ENCODE measurements around the gene SH2B3. TPM values are rescaled to one million over a fixed set of nuclear protein-coding genes. Genes with fewer than 3 reads are reported as not detected.
A peak's percentile ranks its signal among the peaks of the same experiment; 100 is the strongest.

The SH2B3 gene
- total RNA-seq, 1 donor from 2014 or later: 50.5 TPM

DNA sequence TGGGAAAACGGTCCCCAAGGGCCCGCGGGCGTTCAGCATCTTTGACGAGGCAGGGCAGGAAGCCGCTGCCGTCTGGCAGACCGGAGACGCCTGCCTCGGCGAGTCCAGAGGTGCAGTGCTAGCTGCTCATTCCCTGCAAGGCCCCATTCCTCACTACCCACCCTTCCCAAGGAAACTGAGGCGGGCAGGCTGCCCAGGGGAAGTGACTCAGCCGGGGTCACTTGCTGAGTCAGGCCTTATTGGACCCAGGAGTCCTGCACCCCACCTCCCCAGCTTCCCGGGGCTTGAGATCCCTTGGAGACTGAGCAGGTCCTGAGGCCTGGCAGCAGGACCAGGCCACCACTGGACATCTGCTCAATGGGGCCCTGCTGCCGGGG lies 3.7 kb downstream of the SH2B3 start:
- Histone ChIP-seq H3K4me1 (peaks cover 97% of the 10 kb centered on the region), H3K36me3 (no peaks in the 10 kb centered on the region), H3K9me3 (replicated peaks) (no peaks in the 10 kb centered on the region), H3K4me3 (peak overlapping the region; percentile 96), H3K27me3 (ENCODE audit: low read depth) (no peaks in the 10 kb centered on the region), H3K27ac (replicated peaks) (peak overlapping the region; percentile 97)
- peak; percentile 62 for DNase-seq
- intact Hi-C loops (cut with micrococcal nuclease): no loop called here
- no peak for TF ChIP-seq CTCF (IDR thresholded peaks at IDR 0.05; ENCODE audit: borderline replicate concordance)

DNA sequence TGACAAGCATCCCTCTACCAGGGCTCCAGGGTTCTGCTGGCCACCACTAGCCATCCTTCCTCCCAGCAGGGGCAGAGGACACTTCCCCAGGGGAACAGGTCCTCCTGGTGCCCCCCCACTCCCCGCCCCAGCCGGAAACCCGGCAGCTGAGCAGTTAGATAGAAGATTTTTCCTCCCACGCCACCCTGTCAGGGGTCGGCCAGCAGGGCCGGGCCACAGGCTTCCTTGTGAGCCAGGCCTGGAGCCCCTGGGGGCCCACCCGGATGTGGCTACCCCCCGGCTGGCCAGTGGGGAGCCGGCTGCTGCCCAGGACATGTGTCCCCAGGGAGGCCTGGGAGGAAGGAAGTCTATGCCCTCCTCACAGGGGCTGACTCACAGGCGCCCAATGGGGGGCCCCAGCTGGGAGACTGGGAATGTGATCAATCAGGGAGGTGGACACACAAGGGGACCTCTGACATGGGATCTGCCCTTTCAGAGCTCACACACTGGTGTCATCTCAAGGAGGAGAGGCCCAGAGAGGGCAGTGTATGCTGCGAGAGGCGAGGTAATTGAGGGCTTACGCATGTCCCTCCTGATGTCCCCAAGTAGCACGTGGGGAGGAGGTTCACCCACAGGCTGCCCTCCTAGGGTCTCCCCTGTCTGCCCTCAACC lies 4.2 kb downstream of the SH2B3 start:
- no peaks in the 10 kb centered on the region for H3K9me3 ChIP-seq (replicated peaks)
- H3K36me3 ChIP-seq: no peaks in the 10 kb centered on the region
- H3K27me3 ChIP-seq (ENCODE audit: low read depth): no peaks in the 10 kb centered on the region
- DNase-seq: peak; percentile 78
- H3K4me1 ChIP-seq: peaks cover 97% of the 10 kb centered on the region
- peak overlapping the region; percentile 96 for H3K4me3 ChIP-seq
- intact Hi-C loops (cut with micrococcal nuclease): no loop called here
- peak overlapping the region; percentile 97 for H3K27ac ChIP-seq (replicated peaks)
- TF ChIP-seq CTCF (IDR thresholded peaks at IDR 0.05; ENCODE audit: borderline replicate concordance): no peak

- peak; percentile 44 for DNase-seq
- intact Hi-C loops (cut with micrococcal nuclease): no loop called here
- H3K4me3 ChIP-seq: peak overlapping the region; percentile 96
- no peaks in the 10 kb centered on the region for H3K9me3 ChIP-seq (replicated peaks)
- no peaks in the 10 kb centered on the region for H3K27me3 ChIP-seq (ENCODE audit: low read depth)
- no peaks in the 10 kb centered on the region for H3K36me3 ChIP-seq
- H3K4me1 ChIP-seq: peaks cover 97% of the 10 kb centered on the region
- TF ChIP-seq CTCF (IDR thresholded peaks at IDR 0.05; ENCODE audit: borderline replicate concordance): no peak
- peak overlapping the region; percentile 97 for H3K27ac ChIP-seq (replicated peaks)
Observed at GRCh38 chr12:111410431-111411184, 4.9 kb downstream of the SH2B3 start.

DNA sequence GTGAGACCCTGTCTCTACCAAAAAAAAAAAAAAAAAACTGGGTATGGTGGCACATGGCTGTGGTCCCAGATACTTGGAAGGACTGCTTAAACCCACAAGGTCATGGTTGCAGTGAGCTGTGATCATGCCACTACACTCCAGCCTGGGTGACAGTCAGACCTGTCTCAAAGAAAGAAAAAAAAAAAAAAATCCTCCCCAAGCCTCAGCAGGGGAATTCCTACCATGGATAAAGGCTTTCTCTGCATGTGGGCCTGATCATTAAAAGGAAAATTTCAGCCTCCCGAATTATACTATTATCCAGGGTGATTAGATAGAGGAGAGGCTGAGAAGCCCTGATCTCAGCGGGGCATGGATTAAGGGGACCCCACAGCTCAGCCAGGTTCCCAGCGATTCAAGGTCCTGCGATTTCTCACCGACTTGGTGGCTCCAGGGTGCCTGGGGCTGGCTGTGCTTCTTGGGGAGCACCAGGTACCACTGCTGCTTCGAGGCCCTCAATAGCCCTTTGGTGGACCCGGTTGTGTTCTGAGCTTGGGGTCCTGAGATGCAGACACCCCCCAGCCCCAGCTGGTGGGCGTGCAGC lies 5.6 kb downstream of the SH2B3 start:
- no peak for TF ChIP-seq CTCF (IDR thresholded peaks at IDR 0.05; ENCODE audit: borderline replicate concordance)
- Histone ChIP-seq H3K9me3 (replicated peaks) (no peaks in the 10 kb centered on the region), H3K27me3 (ENCODE audit: low read depth) (no peaks in the 10 kb centered on the region), H3K4me1 (peaks cover 100% of the 10 kb centered on the region), H3K36me3 (peaks cover 5% of the 10 kb centered on the region), H3K27ac (replicated peaks) (peak overlapping the region; percentile 97), H3K4me3 (no peak overlapping the region)
- no peak for DNase-seq
- intact Hi-C loops (cut with micrococcal nuclease): no loop called here

- Histone ChIP-seq H3K36me3 (peaks cover 7% of the 10 kb centered on the region), H3K4me1 (peaks cover 100% of the 10 kb centered on the region), H3K27ac (replicated peaks) (peak overlapping the region; percentile 97), H3K27me3 (ENCODE audit: low read depth) (no peaks in the 10 kb centered on the region), H3K4me3 (peak overlapping the region; percentile 20), H3K9me3 (replicated peaks) (no peaks in the 10 kb centered on the region)
- peak; percentile 51 for DNase-seq
- intact Hi-C loops (cut with micrococcal nuclease): no loop called here
- TF ChIP-seq CTCF (IDR thresholded peaks at IDR 0.05; ENCODE audit: borderline replicate concordance): no peak
Observed at GRCh38 chr12:111412007-111412829, 6.5 kb downstream of the SH2B3 start.
